NB4 (cell line): ENCODE results near the gene TBC1D25.

ENCODE experiments used
- POLR2A ChIP-seq: IDR thresholded peaks from 2 replicates; pipeline ENCODE4 v1.6.1; 2011; ENCODE audit warnings: mild to moderate bottlenecking; ENCODE audit not compliant: insufficient read length; ENCODE audit errors: extremely low read depth
- TF ChIP-seq, protein P1 (sequence below): IDR thresholded peaks from one replicate; pipeline ENCODE4 v1.5.1; 2012; ENCODE audit warnings: low read depth, low read length

DNA sequence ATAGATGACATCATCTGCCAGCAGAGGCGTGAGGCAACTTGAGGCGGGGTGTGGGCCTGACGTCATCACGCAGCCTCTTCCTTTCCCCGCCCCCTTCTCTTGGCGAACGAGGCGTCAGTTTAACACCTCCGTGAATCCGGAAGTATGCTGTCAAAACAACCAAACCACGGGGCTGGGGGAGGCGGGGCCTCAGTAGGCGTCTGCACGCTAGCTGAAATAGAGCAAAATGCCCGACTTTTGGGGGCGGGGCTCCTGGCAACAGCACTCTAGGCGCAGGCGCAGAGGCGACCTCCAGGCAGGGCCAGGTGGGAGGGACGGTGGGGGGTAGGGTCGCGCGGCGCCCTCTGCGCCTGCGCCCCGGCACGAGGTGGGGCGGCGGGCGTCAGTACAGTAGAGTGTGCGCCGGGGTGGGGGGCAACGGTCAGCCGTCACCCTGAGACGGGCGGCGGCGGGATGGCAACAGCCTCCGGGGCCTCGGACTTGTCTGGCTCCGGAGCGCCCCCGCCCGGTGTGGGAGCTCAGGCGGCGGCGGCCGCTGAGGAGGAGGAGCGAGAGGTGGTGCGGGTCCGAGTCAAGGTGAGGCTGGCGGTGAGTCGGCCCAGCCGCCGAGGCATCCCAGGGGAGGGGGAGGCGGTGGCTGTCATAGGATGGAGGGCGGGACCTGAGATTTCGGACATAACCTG, at the start of gene TBC1D25:
- TF ChIP-seq, protein P1, sequence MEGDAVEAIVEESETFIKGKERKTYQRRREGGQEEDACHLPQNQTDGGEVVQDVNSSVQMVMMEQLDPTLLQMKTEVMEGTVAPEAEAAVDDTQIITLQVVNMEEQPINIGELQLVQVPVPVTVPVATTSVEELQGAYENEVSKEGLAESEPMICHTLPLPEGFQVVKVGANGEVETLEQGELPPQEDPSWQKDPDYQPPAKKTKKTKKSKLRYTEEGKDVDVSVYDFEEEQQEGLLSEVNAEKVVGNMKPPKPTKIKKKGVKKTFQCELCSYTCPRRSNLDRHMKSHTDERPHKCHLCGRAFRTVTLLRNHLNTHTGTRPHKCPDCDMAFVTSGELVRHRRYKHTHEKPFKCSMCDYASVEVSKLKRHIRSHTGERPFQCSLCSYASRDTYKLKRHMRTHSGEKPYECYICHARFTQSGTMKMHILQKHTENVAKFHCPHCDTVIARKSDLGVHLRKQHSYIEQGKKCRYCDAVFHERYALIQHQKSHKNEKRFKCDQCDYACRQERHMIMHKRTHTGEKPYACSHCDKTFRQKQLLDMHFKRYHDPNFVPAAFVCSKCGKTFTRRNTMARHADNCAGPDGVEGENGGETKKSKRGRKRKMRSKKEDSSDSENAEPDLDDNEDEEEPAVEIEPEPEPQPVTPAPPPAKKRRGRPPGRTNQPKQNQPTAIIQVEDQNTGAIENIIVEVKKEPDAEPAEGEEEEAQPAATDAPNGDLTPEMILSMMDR: peak; percentile 29
- TF ChIP-seq POLR2A: peak; percentile 55
